ENCODE data around the gene RNF150.

Gene RNF150

DNA sequence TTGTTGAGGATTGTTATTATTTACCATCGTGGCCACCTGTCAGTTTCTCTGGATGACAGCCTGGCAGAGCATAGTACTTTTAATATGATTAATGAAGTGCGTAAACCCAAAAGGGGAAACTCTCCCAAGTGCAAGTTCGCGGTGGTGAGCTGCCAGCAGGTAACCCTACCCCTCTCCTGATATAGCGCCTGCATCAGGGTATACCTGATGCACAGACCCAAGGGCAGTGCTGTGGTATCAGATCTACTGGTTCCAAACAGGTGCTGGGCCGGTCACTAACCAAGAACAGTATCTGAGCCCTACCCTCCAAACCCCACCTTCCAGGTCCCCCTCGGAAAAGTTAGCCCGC is 1.6 kb downstream of the RNF150 start:
- Histone ChIP-seq H3K4me1 (ENCODE audit: control insufficient read depth, insufficient read depth, low read length) (peaks cover 1% of the 10 kb centered on the region; the same call in 1 of the 2 replicates), H3K27ac (ENCODE audit: low read length) (no peak overlapping the region), H3K4me3 (ENCODE audit: low read length) (peak overlapping the region; percentile 79), H3K27me3 (ENCODE audit: control insufficient read depth, insufficient read depth, low read length) (peaks cover 6% of the 10 kb centered on the region; the same call in 1 of the 2 replicates), H3K9me3 (ENCODE audit: control insufficient read depth, insufficient read depth, low read length) (no peaks in the 10 kb centered on the region), H3K36me3 (ENCODE audit: control insufficient read depth, insufficient read depth, low read length) (no peaks in the 10 kb centered on the region)
- DNase-seq (ENCODE audit: low read depth, low spot score), result no peak
- no CpG with 5 or more reads among the region's 8 CpGs for WGBS (ENCODE audit: insufficient coverage, insufficient read length)

DNA sequence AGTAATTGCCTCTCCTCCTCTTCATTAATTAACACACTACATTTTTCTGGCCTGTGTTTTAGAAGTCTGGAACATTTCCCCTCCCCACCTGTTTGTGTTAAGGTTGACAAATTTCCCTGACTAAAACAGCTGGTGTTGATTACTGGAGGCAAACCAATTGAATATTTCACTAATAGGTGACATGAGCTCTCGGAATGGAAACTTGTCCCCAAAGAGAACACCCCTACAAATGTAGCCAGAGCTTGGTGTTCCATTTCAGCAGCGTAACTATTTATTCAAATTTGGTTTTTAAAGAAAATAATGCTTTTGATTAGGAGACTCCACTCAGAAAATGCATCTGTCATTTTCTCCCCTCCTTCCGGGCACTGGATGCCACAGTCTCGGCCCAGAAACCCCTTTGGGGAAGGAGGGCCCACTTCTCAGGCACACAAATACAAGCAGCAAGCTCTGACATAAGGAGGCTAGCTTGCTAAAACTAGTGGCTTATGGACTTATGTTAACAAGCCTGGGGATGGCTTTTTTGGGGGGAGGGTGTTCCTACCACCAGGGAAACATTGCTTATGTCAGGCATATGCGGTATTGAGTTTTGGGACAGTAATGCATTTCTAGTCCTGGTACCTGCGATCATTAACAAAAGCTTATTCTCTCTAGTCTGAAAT is 2.2 kb downstream of the RNF150 start:
- Histone ChIP-seq H3K27me3 (ENCODE audit: control insufficient read depth, insufficient read depth, low read length) (peaks cover 6% of the 10 kb centered on the region; the same call in 1 of the 2 replicates), H3K4me3 (ENCODE audit: low read length) (no peak overlapping the region), H3K4me1 (ENCODE audit: control insufficient read depth, insufficient read depth, low read length) (peaks cover 1% of the 10 kb centered on the region; the same call in 1 of the 2 replicates), H3K36me3 (ENCODE audit: control insufficient read depth, insufficient read depth, low read length) (no peaks in the 10 kb centered on the region), H3K27ac (ENCODE audit: low read length) (no peak overlapping the region), H3K9me3 (ENCODE audit: control insufficient read depth, insufficient read depth, low read length) (no peaks in the 10 kb centered on the region)
- DNase-seq (ENCODE audit: low read depth, low spot score), result no peak
- no CpG with 5 or more reads among the region's 6 CpGs for WGBS (ENCODE audit: insufficient coverage, insufficient read length)

DNA sequence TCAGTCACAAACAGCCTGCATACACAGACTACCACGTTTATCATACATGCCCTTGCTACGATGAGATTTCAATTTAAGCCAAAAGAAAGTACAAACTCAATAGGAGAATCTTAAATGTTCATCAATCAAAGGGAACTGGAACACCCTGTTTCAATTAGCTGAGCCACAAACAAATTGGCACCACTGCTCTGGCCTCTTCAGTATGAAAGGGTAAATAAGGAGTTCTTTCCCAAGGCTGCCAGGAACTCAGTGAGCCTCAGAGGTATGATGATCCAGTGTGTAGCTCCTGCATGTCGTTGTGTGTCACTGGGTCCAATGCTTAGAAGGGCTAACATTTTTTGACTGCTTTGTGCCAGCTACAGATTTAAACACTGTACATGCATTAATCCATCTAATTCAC is 5.4 kb downstream of the RNF150 start:
- no peak overlapping the region for H3K4me3 ChIP-seq (ENCODE audit: low read length)
- 100% methylated on average over 1 of the region's 3 CpGs for WGBS (ENCODE audit: insufficient coverage, insufficient read length)
- DNase-seq (ENCODE audit: low read depth, low spot score), result no peak
- H3K27ac ChIP-seq (ENCODE audit: low read length), result no peak overlapping the region
- H3K27me3 ChIP-seq (ENCODE audit: control insufficient read depth, insufficient read depth, low read length), result peaks cover 6% of the 10 kb centered on the region; the same call in 1 of the 2 replicates
- H3K4me1 ChIP-seq (ENCODE audit: control insufficient read depth, insufficient read depth, low read length), result no peaks in the 10 kb centered on the region
- no peaks in the 10 kb centered on the region for H3K9me3 ChIP-seq (ENCODE audit: control insufficient read depth, insufficient read depth, low read length)
- H3K36me3 ChIP-seq (ENCODE audit: control insufficient read depth, insufficient read depth, low read length), result no peaks in the 10 kb centered on the region

DNA sequence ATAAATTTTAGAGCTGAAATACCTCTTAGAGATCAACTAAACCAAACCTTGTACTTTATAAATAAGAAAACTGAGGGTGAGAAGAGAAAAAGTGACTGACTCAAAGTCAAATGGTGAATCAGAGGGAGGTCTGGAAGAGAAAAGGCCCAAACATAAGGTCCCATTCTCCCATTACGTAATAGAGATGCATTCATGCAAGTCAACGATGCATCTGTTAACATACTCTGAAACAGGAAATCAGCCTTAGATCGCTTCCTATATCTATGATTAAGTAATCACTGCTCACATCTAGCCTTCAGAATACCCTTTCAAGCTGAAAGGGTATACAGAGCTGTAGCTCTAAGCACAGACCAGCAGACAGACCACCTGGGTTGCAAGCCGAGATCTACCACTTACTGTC is 6.5 kb downstream of the RNF150 start:
- H3K27me3 ChIP-seq (ENCODE audit: control insufficient read depth, insufficient read depth, low read length), result peaks cover 3% of the 10 kb centered on the region; the same call in 1 of the 2 replicates
- no peaks in the 10 kb centered on the region for H3K4me1 ChIP-seq (ENCODE audit: control insufficient read depth, insufficient read depth, low read length)
- no CpG with 5 or more reads among the region's 4 CpGs for WGBS (ENCODE audit: insufficient coverage, insufficient read length)
- H3K36me3 ChIP-seq (ENCODE audit: control insufficient read depth, insufficient read depth, low read length), result no peaks in the 10 kb centered on the region
- no peak overlapping the region for H3K27ac ChIP-seq (ENCODE audit: low read length)
- H3K9me3 ChIP-seq (ENCODE audit: control insufficient read depth, insufficient read depth, low read length), result no peaks in the 10 kb centered on the region
- no peak for DNase-seq (ENCODE audit: low read depth, low spot score)
- no peak overlapping the region for H3K4me3 ChIP-seq (ENCODE audit: low read length)

DNA sequence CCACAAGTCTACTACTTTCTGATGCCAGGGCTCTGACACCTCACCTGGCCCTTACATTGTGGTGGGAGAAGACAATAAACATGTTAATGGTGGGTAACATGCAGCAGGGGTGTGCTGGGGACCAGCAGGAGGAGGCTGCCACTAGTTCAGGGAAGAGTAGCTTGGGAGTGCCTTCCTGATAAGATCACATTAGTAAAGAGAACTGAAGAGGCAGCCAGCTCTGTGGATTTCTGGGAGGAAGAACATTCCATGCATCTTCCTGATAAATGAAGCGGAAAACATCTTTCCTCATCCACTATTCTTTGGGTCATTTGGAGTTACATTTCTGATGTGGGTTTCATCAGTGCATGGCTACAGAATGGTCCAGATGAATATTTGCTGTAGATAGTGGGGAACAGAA is 9.0 kb downstream of the RNF150 start:
- Histone ChIP-seq H3K4me3 (ENCODE audit: low read length) (no peak overlapping the region), H3K27me3 (ENCODE audit: control insufficient read depth, insufficient read depth, low read length) (no peaks in the 10 kb centered on the region), H3K27ac (ENCODE audit: low read length) (no peak overlapping the region), H3K36me3 (ENCODE audit: control insufficient read depth, insufficient read depth, low read length) (no peaks in the 10 kb centered on the region), H3K9me3 (ENCODE audit: control insufficient read depth, insufficient read depth, low read length) (no peaks in the 10 kb centered on the region), H3K4me1 (ENCODE audit: control insufficient read depth, insufficient read depth, low read length) (no peaks in the 10 kb centered on the region)
- WGBS (ENCODE audit: insufficient coverage, insufficient read length), result no CpG with 5 or more reads among the region's 1 CpG
- DNase-seq (ENCODE audit: low read depth, low spot score), result no peak

DNA sequence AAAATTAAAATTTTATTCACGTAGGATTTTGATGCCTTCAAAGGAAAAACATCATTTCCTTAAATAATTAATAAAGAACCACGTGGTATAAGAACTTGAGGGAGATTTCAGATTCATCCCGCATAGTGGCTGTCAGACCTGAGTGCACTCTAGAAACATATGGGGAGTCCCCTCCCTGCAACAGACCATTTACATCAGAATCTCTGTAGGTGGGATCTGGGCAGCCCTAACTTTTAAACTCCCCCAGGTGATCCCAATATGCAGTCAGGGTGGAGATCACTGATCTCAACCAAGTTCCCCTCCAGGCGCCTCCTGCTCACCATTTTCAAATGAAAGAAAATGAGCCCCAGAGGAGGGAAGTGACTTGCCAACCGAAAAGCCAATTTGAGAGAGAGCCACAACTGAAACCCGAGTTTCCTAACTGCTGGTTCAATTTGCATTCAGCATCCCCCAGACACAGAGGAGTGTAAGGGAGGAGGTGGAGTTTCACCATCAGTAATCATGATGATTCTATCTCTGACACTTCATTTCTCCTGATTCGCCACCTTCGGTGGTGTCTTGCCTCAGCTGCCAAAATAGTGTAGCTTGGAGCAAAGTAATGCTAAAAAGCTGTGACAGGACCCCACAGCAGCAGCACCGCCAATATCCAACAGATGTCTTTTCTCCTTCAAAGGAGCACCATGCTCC is 11.4 kb downstream of the RNF150 start:
- no peaks in the 10 kb centered on the region for H3K27me3 ChIP-seq (ENCODE audit: control insufficient read depth, insufficient read depth, low read length)
- H3K27ac ChIP-seq (ENCODE audit: low read length), result no peak overlapping the region
- H3K4me3 ChIP-seq (ENCODE audit: low read length), result no peak overlapping the region
- no CpG with 5 or more reads among the region's 9 CpGs for WGBS (ENCODE audit: insufficient coverage, insufficient read length)
- H3K4me1 ChIP-seq (ENCODE audit: control insufficient read depth, insufficient read depth, low read length), result no peaks in the 10 kb centered on the region
- no peaks in the 10 kb centered on the region for H3K9me3 ChIP-seq (ENCODE audit: control insufficient read depth, insufficient read depth, low read length)
- DNase-seq (ENCODE audit: low read depth, low spot score), result no peak
- no peaks in the 10 kb centered on the region for H3K36me3 ChIP-seq (ENCODE audit: control insufficient read depth, insufficient read depth, low read length)

DNA sequence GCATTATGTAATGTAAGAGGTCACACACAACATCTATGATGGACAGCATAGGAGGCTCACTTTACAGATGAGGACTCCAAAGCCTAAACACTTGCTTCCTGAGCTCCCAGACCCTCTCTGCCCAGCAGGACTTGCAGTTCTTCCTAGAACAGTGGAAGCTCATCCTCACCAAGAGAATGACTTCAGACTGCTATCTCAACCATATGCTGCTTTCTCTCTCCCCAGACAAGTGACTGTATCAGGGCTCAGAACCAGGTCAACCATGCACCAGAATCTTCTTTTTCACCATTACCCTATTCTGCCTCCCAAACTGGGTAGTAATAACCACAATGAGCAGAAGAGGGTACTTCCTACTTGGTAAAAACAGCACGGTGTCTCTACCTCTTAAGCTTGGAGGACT is 12.2 kb downstream of the RNF150 start:
- WGBS (ENCODE audit: insufficient coverage, insufficient read length), result no CpG with 5 or more reads among the region's 1 CpG
- Histone ChIP-seq H3K27me3 (ENCODE audit: control insufficient read depth, insufficient read depth, low read length) (no peaks in the 10 kb centered on the region), H3K27ac (ENCODE audit: low read length) (no peak overlapping the region), H3K4me3 (ENCODE audit: low read length) (no peak overlapping the region), H3K9me3 (ENCODE audit: control insufficient read depth, insufficient read depth, low read length) (no peaks in the 10 kb centered on the region), H3K36me3 (ENCODE audit: control insufficient read depth, insufficient read depth, low read length) (no peaks in the 10 kb centered on the region), H3K4me1 (ENCODE audit: control insufficient read depth, insufficient read depth, low read length) (no peaks in the 10 kb centered on the region)
- DNase-seq (ENCODE audit: low read depth, low spot score), result no peak

DNA sequence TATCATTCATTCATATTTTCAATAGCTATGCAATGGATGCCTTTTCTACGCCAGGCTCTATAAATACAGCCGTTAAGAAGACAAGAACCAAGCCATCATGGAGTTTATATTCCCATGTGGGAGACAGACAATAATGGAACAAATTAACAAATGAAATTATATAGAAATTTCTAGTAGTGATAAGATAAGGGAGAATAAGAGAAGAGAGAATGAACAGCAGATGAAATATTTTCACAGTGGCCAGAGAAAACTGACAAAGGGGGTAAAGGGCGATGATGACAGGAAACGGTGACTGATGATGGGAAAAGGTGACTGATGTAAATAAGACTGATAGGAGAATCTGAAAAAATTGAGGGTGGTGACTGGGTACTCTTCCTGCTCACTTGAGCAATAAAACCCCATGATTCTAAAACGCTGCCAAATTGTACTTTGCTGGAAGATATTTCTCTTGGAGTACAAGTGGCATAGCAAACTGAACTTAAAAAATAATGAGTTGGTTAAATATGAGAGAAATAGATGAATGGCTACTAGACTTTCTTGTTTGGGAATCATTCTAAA is 13.2 kb downstream of the RNF150 start:
- Histone ChIP-seq H3K4me3 (ENCODE audit: low read length) (no peak overlapping the region), H3K36me3 (ENCODE audit: control insufficient read depth, insufficient read depth, low read length) (no peaks in the 10 kb centered on the region), H3K9me3 (ENCODE audit: control insufficient read depth, insufficient read depth, low read length) (no peaks in the 10 kb centered on the region), H3K27ac (ENCODE audit: low read length) (no peak overlapping the region), H3K4me1 (ENCODE audit: control insufficient read depth, insufficient read depth, low read length) (no peaks in the 10 kb centered on the region), H3K27me3 (ENCODE audit: control insufficient read depth, insufficient read depth, low read length) (no peaks in the 10 kb centered on the region)
- no peak for DNase-seq (ENCODE audit: low read depth, low spot score)
- WGBS (ENCODE audit: insufficient coverage, insufficient read length), result no CpG with 5 or more reads among the region's 5 CpGs

DNA sequence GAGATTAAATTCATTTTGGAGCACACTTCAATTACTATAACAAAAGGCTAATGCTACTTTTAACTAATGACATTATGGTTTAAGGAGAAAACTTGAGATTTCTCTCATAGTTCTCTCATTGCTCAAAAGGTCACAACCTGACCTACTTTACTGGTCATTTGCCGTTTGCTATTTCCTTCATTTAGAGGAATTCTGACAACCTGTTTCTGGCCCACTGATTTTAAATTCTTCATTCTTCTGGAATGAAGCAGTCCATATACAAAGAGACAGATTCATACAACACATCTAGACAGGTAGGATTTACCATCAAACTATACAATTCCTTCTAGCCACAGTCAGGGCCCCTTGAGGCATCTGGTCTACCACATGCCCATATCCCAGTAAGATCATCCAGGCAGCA is 14.2 kb downstream of the RNF150 start:
- no peaks in the 10 kb centered on the region for H3K4me1 ChIP-seq (ENCODE audit: control insufficient read depth, insufficient read depth, low read length)
- no peak overlapping the region for H3K27ac ChIP-seq (ENCODE audit: low read length)
- H3K36me3 ChIP-seq (ENCODE audit: control insufficient read depth, insufficient read depth, low read length), result no peaks in the 10 kb centered on the region
- no CpG with 5 or more reads among the region's 1 CpG for WGBS (ENCODE audit: insufficient coverage, insufficient read length)
- no peak for DNase-seq (ENCODE audit: low read depth, low spot score)
- no peaks in the 10 kb centered on the region for H3K27me3 ChIP-seq (ENCODE audit: control insufficient read depth, insufficient read depth, low read length)
- no peaks in the 10 kb centered on the region for H3K9me3 ChIP-seq (ENCODE audit: control insufficient read depth, insufficient read depth, low read length)
- H3K4me3 ChIP-seq (ENCODE audit: low read length), result no peak overlapping the region

DNA sequence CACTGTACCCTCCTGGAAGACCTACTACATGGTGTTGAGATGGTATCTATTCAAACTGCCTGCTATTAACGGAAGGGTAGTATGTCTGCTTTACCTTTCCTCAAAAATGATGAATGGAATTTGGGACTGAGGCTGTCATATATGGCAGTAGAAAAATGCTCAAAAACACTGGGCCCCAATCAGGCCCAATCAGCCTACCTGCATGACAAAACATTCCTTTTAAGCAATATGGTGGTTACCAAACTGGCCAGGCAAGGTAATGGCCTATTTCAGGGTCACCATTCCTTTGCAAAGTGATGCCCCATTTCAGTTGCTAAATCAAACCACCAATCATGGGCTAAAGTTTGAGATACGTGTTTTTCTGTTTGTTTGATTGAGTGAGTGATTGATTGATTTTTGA is 14.9 kb downstream of the RNF150 start:
- WGBS (ENCODE audit: insufficient coverage, insufficient read length), result no CpG with 5 or more reads among the region's 2 CpGs
- Histone ChIP-seq H3K4me1 (ENCODE audit: control insufficient read depth, insufficient read depth, low read length) (no peaks in the 10 kb centered on the region), H3K27me3 (ENCODE audit: control insufficient read depth, insufficient read depth, low read length) (no peaks in the 10 kb centered on the region), H3K4me3 (ENCODE audit: low read length) (no peak overlapping the region), H3K9me3 (ENCODE audit: control insufficient read depth, insufficient read depth, low read length) (no peaks in the 10 kb centered on the region), H3K36me3 (ENCODE audit: control insufficient read depth, insufficient read depth, low read length) (no peaks in the 10 kb centered on the region), H3K27ac (ENCODE audit: low read length) (no peak overlapping the region)
- DNase-seq (ENCODE audit: low read depth, low spot score), result no peak

All from iPS DF 6.9 (cell line).